Upper lobe of left lung (tissue), 6 donors: ENCODE data around the gene ARFGAP1. TPM values are rescaled to one million over a fixed set of nuclear protein-coding genes. Genes with fewer than 3 reads are reported as not detected.
A peak's percentile ranks its signal among the peaks of the same experiment; 100 is the strongest.
"Not testable (repeated sequence)": the region's sequence is repeated elsewhere in the genome, so short reads cannot be mapped to it uniquely, and the experiment has no call there.

ENCODE experiments used
- ATAC-seq, 2 donors: fragments of 200-7000 bp; cut with Tn5 transposase; one replicate each; pipeline ENCODE4 v1.9.1; 2022; ENCODE audit warnings: mild to moderate bottlenecking in 2 of 2, moderate library complexity in 2 of 2; ENCODE audit not compliant: low FRiP score in 2 of 2
- DNase-seq, 2 donors: peaks; one replicate each; pipeline ENCODE4 v3.0.0-alpha.2; 2019 to 2020
- H3K27ac ChIP-seq, 4 donors: fragments of 200-600 bp; sonication (generic); one replicate each; pipeline ENCODE4 v1.5.1; 2016 to 2019
- H3K27me3 ChIP-seq, 4 donors: fragments of 200-600 bp; sonication (generic); one replicate each; pipeline ENCODE4 v1.5.1; 2017 to 2019
- H3K36me3 ChIP-seq, 4 donors: fragments of 200-600 bp; sonication (generic); one replicate each; pipeline ENCODE4 v1.5.1; 2016 to 2019
- H3K4me1 ChIP-seq, 4 donors: fragments of 200-600 bp; sonication (generic); one replicate each; pipeline ENCODE4 v1.5.1; 2018 to 2019
- H3K4me3 ChIP-seq, 4 donors: fragments of 200-600 bp; sonication (generic); one replicate each; pipeline ENCODE4 v1.5.1; 2017 to 2019; ENCODE audit warnings: mild to moderate bottlenecking in 2 of 4, moderate library complexity in 1 of 4
- H3K9me3 ChIP-seq, 4 donors: fragments of 200-600 bp; sonication (generic); one replicate each; pipeline ENCODE4 v1.5.1; 2018 to 2019
- EP300 ChIP-seq, 4 donors: sonication (generic); formaldehyde crosslinking; IDR thresholded peaks; one replicate each; pipeline ENCODE4 v1.5.1; 2017; ENCODE audit warnings: antibody characterized with exemption in 4 of 4, control low read depth in 2 of 4
- POLR2A ChIP-seq, 4 donors: fragments of 450-650 bp; IDR thresholded peaks; one replicate each; pipeline ENCODE4 v1.5.1; 2016 to 2017; ENCODE audit warnings: antibody characterized with exemption in 4 of 4, mild to moderate bottlenecking in 2 of 4
- POLR2AphosphoS5 ChIP-seq, 2 donors: sonication (generic); formaldehyde crosslinking; IDR thresholded peaks; one replicate each; pipeline ENCODE4 v1.5.1; 2017; ENCODE audit warnings: antibody characterized with exemption in 2 of 2
- WGBS, 2 donors: methylation state at CpG; one replicate each; pipeline ENCODE4 v1.1.5; 2017 to 2018; 5-methylcytosine and 5-hydroxymethylcytosine counted together
- total RNA-seq, 6 donors: library from RNA; depleted of rRNA in 4 of 6; stranded (reverse); fragments of >200 nt in 4 of 6; gene quantifications; one replicate each; pipeline versions ENCODE4 v1.1.0 to v1.2.1, GENCODE V29; 2016 to 2021
- TF ChIP-seq, protein P1 (sequence below), 6 experiments: fragments of 450-650 bp in 4 of 6; fragments of 200-600 bp in 2 of 6; sonication (generic) in 2 of 6; IDR thresholded peaks; one replicate each; pipeline ENCODE4 v1.5.1; 2016 to 2019; ENCODE audit warnings: antibody characterized with exemption in 6 of 6
- donor health status: DM: no; HTN: no; CAD: no; lungs with moderate emphysema.
- donor health status: DM: no; HTN: yes; CAD: no; lungs with severe emphysema.

The ARFGAP1 gene
- total RNA-seq, 6 donors from 2014 or later = 39.8 to 169 (median 84.7) TPM

- H3K36me3 ChIP-seq = no peaks in the 10 kb centered on the region
- 71 to 79% methylated on average over 15 to 19 of the region's 25 CpGs for WGBS, 2 donors
- DNase-seq = peak in 1 of 2 donors; percentile 58
- no peak overlapping the region for H3K27ac ChIP-seq
- ATAC-seq = no peak
- no peak overlapping the region for H3K4me3 ChIP-seq
- peaks cover 0 to 24% (median 11%) of the 10 kb centered on the region in 4 donors for H3K27me3 ChIP-seq
- H3K9me3 ChIP-seq = no peaks in the 10 kb centered on the region
- H3K4me1 ChIP-seq = peaks cover 8 to 13% (median 10%) of the 10 kb centered on the region in 4 donors
- no peak for TF ChIP-seq EP300 (IDR thresholded peaks at IDR 0.05)
- no peak for TF ChIP-seq POLR2AphosphoS5 (IDR thresholded peaks at IDR 0.05)
- TF ChIP-seq POLR2A (IDR thresholded peaks at IDR 0.05) = no peak
- TF ChIP-seq, protein P1, sequence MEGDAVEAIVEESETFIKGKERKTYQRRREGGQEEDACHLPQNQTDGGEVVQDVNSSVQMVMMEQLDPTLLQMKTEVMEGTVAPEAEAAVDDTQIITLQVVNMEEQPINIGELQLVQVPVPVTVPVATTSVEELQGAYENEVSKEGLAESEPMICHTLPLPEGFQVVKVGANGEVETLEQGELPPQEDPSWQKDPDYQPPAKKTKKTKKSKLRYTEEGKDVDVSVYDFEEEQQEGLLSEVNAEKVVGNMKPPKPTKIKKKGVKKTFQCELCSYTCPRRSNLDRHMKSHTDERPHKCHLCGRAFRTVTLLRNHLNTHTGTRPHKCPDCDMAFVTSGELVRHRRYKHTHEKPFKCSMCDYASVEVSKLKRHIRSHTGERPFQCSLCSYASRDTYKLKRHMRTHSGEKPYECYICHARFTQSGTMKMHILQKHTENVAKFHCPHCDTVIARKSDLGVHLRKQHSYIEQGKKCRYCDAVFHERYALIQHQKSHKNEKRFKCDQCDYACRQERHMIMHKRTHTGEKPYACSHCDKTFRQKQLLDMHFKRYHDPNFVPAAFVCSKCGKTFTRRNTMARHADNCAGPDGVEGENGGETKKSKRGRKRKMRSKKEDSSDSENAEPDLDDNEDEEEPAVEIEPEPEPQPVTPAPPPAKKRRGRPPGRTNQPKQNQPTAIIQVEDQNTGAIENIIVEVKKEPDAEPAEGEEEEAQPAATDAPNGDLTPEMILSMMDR (IDR thresholded peaks at IDR 0.05) = no peak
Measured at GRCh38 chr20:63248835-63249591, 23.6 kb upstream of the ARFGAP1 start.

GRCh38 chr20:63249891-63250290, 22.7 kb upstream of the ARFGAP1 start:
- 89 to 96% methylated on average over 10 to 15 of the region's 15 CpGs for WGBS, 2 donors
- H3K4me1 ChIP-seq = peaks cover 13 to 22% (median 15%) of the 10 kb centered on the region in 4 donors
- H3K9me3 ChIP-seq = no peaks in the 10 kb centered on the region
- DNase-seq = peak in 1 of 2 donors; percentile 65
- H3K36me3 ChIP-seq = no peaks in the 10 kb centered on the region
- H3K27me3 ChIP-seq = peaks cover 1 to 33% (median 19%) of the 10 kb centered on the region in 4 donors
- no peak for ATAC-seq
- no peak overlapping the region for H3K27ac ChIP-seq
- no peak overlapping the region for H3K4me3 ChIP-seq
- TF ChIP-seq POLR2AphosphoS5 (IDR thresholded peaks at IDR 0.05) (no peak), POLR2A (IDR thresholded peaks at IDR 0.05) (no peak), EP300 (IDR thresholded peaks at IDR 0.05) (no peak)
- TF ChIP-seq, protein P1 (IDR thresholded peaks at IDR 0.05) = no peak

DNA sequence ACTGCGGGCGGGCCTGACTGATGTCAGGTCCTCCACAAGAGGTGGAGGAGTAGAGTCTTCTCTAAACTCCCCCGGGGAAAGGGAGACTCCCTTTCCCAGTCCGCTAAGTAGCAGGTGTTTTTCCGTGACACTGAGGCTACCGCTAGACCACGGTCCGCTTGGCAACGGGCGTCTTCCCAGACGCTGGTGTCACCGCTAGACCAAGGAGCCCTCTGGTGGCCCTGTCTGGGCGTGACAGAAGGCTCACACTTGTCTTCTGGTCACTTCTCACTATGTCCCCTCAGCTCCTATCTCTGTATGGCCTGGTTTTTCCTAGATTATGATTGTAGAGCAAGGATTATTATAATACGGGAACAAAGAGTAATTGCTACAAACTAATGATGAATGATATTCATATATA, 21.3 kb upstream of the ARFGAP1 start:
- ATAC-seq, H3K27ac ChIP-seq, H3K9me3 ChIP-seq, H3K4me3 ChIP-seq, H3K36me3 ChIP-seq, DNase-seq: not testable (repeated sequence)
- Histone ChIP-seq H3K4me1 (peaks cover 13 to 22% (median 15%) of the 10 kb centered on the region in 4 donors), H3K27me3 (peaks cover 1 to 42% (median 22%) of the 10 kb centered on the region in 4 donors)
- WGBS, 2 donors = 38 to 43% methylated on average over 9 to 14 of the region's 14 CpGs

GRCh38 chr20:63252284-63252711, 20.3 kb upstream of the ARFGAP1 start:
- TF ChIP-seq, protein P1 (IDR thresholded peaks at IDR 0.05) = no peak
- TF ChIP-seq POLR2AphosphoS5 (IDR thresholded peaks at IDR 0.05) = no peak
- TF ChIP-seq EP300 (IDR thresholded peaks at IDR 0.05) = no peak
- TF ChIP-seq POLR2A (IDR thresholded peaks at IDR 0.05) = no peak
- 70 to 71% methylated on average over 4 to 8 of the region's 8 CpGs for WGBS, 2 donors
- no peak for DNase-seq
- peaks cover 1 to 42% (median 22%) of the 10 kb centered on the region in 4 donors for H3K27me3 ChIP-seq
- no peaks in the 10 kb centered on the region for H3K9me3 ChIP-seq
- no peak overlapping the region for H3K27ac ChIP-seq
- no peak overlapping the region for H3K4me3 ChIP-seq
- H3K36me3 ChIP-seq = no peaks in the 10 kb centered on the region
- ATAC-seq = no peak
- peaks cover 13 to 22% (median 15%) of the 10 kb centered on the region in 4 donors for H3K4me1 ChIP-seq

- TF ChIP-seq, protein P1 (IDR thresholded peaks at IDR 0.05) = no peak
- no peak for TF ChIP-seq POLR2A (IDR thresholded peaks at IDR 0.05)
- TF ChIP-seq POLR2AphosphoS5 (IDR thresholded peaks at IDR 0.05) = no peak
- no peak for TF ChIP-seq EP300 (IDR thresholded peaks at IDR 0.05)
- DNase-seq = no peak
- H3K9me3 ChIP-seq = no peaks in the 10 kb centered on the region
- peak overlapping the region in 1 of 4 donors; percentile 42 for H3K4me3 ChIP-seq
- WGBS, 2 donors = 12 to 21% methylated on average over 13 to 16 of the region's 16 CpGs
- peaks cover 13 to 22% (median 15%) of the 10 kb centered on the region in 4 donors for H3K4me1 ChIP-seq
- no peaks in the 10 kb centered on the region for H3K36me3 ChIP-seq
- no peak overlapping the region for H3K27ac ChIP-seq
- ATAC-seq = no peak
- peaks cover 1 to 40% (median 19%) of the 10 kb centered on the region in 4 donors for H3K27me3 ChIP-seq
Measured at GRCh38 chr20:63253065-63253437, 19.6 kb upstream of the ARFGAP1 start.
